ENCODE data around the gene LCP1.
"Not testable (repeated sequence)": the region's sequence is repeated elsewhere in the genome, so short reads cannot be mapped to it uniquely, and the experiment has no call there.

The LCP1 gene

DNA sequence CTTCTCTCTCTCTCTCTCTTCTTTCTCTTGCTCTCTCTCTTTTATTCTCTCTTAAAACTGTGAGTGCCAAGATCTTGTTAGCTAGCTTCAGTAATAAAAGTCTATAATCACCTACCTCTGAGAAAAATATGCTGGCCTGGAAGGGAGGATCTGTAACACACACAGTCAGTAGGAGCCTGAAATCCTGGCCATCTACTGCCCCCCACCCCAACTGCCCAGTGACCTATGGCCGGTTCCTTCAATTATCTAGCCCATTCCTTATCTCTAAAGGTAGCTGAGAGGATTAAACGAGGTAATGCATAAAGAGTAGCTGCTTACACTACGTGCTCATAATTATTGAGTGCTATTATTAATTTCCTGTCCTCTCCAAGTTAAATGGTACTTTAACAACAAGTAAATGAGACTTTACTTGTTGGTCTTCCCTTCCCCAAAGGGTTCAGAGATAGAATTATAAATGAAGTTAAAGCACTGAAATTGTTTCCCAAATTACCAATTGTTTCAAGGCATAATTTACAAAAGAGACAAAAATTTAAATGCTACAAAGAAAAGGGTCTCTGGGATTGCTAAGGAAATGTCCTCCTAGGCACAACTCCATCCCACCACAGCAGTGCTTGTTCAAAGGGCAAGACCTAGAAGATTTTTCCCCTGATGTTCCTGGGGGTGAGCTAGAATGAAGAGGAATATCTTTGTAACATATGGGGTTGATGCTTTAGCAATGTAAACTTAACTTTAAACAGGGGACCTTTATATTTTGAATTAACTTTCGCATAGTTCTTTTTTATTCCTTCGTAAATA is 1.8 kb downstream of the LCP1 start:
- no peak for DNase-seq

DNA sequence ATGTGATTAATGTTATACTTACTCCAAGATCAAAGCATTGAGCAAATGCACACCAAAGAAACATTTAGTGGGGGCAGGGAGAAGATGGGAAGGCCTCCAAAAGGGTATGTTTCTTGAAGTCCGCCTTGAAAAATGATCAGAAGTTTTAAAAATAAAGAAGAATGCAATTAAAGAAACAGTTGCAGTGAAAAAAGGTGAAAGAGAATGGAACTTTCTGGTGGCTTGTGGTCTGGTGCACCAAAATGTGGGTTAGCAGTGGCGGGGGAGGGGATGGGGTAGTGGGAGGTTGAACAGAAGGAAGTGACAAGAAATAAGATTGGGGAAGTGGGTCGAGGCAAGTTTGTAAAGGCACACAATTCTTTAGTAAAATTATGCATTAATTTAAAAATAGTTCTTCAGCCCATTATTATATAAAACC is 2.5 kb downstream of the LCP1 start:
- DNase-seq, result no peak

- no peak for DNase-seq
Measured at GRCh38 chr13:46178821-46179220, 3.2 kb downstream of the LCP1 start.

- no peak for DNase-seq
Measured at GRCh38 chr13:46178143-46178542, 3.8 kb downstream of the LCP1 start.

GRCh38 chr13:46176756-46177155 is 5.2 kb downstream of the LCP1 start:
- DNase-seq, result no peak

DNA sequence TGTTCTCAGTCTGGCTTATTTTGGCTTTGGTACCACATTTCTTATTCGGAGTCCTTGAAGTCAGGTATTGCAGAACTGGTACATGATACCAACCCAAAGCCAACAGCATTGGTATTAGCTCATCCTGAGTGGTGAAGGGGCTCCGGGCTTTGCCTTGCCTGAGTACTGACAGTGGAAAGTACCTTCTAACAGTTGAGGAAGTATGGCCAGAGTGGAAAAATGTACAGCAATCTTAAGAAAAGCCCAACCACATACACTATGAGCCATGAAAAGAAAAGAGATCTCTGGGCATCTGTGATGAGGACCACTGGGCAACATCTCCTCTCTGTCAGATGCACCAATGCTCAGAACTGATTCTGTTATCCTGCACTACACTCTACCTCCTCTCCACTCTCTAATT is 8.3 kb downstream of the LCP1 start:
- DNase-seq, result no peak

- DNase-seq, result peak; percentile 8
Measured at GRCh38 chr13:46172531-46172991, 9.4 kb downstream of the LCP1 start.

GRCh38 chr13:46171739-46172138 is 10.2 kb downstream of the LCP1 start:
- DNase-seq, result no peak

DNA sequence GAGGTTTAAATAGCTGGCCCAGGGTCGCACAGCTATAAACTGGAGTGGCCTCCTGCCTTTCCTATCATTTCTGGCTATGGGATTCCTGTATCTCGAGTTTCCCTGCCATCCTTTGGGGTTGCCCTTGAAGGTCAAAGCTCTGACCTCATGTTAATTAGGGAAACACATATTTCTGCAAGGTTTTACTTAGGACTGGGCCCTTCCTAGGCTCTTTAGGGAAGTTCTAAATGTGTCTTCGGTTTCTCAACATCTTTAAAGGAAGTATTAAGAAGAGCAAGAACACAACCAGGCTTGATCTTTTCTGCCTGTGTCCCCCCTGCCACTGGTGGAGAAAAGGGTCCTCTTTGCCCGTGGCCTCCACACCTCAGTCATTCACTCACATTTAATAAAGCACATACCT is 10.8 kb downstream of the LCP1 start:
- no peak for DNase-seq

- DNase-seq, result no peak
Measured at GRCh38 chr13:46170687-46171086, 11.3 kb downstream of the LCP1 start.

DNA sequence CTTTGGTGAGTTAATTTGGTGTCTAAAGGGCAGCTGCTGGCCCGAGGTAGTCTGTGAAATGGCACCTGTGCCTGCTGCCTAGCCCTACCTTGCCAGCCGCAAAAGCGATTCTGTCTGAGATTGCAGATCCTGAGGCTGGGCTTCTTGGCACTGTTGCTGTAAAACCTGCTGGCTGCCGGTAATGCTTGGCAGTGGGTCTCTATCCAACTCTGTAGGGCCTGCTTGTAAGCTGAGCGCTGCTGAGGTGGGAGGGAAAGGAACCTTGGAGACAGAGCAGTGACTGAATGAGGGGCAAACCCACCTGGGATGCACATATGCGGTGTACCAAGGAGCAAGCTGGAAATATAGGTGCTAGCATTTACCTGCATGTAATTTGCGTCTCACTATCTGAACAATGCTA is 11.7 kb downstream of the LCP1 start:
- DNase-seq, result no peak

DNA sequence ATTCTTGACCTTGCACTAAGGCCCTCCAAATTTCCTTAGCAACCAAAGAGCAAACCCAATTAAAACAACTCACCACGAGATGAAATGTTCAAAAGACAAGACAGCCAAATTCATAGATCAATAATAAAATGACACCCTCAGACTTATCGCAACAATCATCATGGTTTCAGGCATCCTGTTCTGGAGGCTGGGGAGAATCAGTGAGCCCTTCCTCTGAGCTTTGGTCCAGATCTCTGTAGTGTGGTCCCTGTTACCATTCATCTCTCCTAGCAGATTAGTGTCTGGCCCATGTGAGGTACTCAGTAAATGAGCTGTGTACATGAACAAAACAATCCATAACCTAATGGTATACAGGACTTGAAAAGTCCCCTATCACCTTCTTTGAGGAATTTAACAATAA is 12.2 kb downstream of the LCP1 start:
- no peak for DNase-seq

DNA sequence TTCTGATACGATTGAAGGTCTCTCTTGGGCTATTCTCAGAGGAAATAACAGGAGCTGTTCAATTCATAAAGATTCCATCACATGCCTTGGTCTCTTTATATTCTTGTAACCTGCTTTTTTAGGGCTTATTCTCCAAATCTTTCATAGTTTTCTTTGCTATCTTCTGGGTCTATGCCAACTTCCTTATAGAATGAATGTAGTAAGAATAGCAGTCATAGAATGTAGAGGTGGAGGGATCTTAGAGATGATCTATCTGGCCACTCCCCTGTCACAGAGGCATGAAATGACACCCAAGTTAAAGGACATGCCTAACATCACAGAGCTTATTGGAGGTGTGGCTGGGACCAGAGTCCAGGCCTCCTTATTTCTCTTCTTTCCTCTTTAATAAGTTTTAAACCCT is 13.2 kb downstream of the LCP1 start:
- no peak for DNase-seq

DNA sequence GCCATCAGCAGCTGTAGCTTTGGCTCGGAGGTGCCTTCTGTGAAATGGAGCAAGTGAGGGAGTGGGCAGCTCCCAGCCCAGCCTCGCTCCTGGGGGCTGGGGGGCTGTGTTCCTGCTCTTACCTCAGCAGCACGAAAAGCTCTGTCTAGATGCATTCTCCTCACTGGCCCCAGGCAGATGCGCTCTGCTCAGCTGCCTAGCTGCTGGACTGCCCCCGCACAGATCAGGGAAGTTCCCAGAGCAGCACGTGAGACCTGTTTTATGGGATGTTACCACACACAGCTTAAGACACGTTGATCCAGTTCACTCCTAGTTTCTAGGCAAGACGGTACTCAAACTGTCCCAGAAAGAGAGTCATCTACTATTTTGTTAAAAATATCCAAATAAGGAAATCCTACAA is 13.6 kb downstream of the LCP1 start:
- no peak for DNase-seq

DNA sequence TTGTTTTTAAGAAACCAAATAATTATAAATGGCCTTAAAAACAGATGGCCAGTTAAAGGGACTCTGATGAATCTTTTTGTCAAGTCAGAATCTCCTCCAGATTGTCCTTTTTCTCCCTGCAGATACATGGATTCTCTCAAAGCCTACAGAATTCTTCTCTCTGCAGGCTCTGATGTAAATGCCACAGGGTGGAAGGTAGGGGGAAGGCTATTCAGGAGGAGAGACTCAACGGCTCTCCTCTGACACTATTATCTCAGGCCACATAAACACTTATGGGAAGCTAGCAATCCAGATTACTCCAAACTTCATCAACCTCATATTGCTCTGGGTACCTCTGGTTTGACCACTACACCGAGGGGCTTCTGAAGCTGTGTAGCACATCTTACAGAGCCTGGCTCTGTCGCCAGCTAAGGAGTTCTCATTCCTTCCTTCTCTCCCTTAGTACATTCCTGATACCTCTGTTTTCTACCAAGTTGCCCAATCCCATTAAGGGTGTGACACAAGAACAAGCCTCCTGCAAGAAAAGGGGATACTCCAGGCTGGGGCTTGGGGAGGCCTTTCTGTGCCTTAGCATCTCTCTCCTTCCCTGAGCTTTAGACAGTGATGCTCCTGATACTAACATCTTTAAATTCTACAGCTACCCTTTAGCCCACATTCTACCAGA is 14.9 kb downstream of the LCP1 start:
- DNase-seq, result no peak

DNA sequence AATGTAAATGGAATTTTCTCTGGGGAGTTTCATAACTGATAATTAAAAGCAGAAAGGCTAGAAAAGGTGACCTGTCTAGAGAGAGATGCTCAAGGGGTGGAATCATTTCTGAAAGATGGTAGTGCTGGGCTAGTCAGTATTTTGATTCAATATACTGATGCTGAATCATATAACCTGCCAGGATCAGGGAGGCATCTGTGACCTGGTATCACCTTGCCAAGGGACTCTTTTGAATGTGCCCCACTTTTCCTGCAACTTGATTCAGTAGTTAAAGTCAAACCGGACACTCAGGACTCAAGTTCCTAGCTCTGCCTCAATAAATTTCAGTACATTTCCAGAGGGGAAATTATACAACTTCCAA is 15.8 kb downstream of the LCP1 start:
- DNase-seq, result no peak

DNA sequence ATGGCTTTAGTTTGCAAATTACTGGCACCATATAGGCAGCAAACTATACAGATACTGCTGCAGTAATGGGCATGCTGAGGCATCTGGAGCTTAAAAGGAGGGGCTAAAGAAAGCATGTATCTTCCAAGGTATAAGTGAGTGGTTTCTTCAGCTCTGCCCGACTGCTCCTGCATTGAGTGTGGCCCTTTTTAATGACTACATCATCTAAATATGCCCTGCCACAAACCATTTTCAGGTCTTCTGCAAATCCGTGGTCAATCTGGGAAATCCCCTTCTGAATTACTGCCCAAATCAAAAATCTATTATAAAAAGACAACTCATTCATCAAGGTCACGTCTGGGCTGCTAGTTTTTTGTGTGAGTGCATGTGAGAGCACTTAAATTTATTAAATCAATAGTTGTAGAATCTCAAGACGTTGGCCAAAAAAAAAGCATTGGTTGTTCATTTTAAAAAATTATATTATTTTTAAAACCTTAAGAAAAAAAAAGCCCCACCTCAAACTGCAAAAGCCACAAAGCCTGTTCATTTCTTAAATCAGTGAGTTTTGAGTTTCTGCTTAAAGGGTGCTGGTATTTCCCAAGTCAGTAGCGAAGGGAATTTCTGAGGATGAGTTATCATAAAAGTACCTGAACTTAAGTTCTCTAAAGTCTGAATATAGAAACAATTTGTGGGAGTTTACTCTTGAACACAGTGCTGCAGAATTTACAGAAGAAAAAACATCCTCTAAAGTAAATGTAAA is 16.3 kb downstream of the LCP1 start:
- DNase-seq, result peak; percentile 55

DNA sequence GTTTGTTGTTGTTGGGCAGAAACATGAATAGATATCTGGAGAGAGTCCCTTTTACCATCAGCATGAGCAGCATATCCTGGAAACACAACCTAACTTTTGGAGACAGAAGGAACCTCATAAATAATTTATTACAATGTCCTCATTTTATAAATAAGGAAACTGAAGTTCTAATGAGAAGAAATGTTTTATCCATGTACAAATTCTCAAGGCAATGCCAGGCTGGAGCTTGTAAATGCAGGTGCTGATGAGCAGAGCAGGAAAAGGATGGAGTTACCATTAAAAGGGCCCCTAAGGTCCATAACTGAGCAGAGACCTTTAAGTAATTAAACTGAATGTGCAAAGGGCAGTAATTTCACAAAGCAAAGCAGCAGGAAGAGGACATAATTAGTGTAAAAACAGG is 17.3 kb downstream of the LCP1 start:
- DNase-seq, result no peak

DNA sequence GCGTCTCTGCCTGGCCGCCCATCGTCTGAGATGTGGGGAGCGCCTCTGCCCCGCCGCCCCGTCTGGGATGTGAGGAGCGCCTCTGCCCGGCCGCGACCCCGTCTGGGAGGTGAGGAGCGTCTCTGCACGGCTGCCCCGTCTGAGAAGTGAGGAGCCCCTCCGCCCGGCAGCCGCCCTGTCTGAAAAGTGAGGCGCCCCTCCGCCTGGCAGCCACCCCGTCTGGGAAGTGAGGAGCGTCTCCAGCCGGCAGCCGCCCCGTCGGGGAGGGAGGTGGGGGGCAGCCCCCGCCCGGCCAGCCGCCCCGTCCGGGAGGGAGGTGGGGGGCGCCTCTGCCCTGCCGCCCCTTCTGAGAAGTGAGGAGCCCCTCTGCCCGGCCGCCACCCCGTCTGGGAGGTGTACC is 19.2 kb downstream of the LCP1 start:
- not testable (repeated sequence) for DNase-seq

DNA sequence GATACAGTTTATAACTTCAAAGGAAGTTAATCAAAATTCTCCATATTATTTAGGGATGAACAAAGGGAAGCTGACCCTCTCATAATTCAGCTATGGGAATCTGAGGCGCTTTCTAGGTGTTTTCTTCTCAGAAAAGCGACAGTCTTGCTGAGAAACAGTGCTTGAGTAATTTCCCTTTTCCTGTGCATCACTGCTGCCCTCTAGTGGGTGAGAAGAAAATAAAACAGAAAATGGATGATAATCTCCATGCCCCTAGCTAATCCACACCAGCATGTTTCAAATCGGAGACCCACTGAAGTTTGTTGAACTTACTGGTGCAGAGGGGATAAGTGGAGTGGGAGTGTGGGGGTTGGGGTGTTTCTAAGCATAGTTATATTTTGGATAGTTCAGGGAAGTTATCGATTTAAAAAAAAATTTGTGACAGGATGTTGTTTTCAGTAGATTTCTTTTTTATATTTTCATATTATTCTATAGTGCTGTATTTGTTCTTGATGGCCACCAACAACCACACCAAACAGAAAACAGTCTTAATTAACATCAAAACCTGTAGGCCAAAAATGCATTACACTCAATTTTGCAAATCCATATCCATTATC is 21.4 kb downstream of the LCP1 start:
- peak; percentile 32 for DNase-seq

DNA sequence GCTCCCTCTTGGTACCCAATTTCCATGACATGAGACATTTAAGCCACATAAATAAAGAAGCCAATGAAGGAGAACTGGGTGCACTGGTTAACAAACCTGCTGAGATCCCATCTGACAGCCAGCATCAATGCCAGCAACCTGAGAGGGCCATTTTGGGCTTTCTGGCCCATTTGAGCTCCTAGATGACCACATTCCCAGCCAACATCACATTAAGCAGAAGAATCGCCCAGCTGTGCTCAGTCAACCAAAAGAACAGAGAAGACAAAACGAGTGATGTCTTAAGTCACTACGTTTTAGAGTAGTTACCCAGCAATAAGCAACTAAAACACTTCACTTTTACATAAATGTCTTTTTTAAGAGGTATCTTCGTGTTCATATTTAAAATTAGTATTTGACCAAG is 21.9 kb downstream of the LCP1 start:
- no peak for DNase-seq

DNA sequence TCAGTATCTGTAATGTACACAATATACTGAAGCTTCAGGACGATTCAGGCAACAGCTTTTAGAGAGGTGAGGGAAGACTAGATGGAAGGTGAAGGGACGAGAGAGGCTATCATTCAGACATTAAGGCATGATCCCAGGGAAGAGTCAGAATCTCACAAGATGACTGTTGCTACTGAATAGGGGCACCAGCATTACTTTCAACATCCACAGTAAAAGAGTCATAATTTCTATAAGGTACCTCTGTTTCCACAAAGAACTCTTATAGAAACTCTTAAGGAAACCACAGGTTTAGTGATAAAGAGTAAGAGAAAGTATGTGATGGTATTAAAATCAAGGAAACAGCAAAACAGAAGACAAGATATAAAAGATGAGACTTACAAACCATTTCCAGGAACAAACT is 23.0 kb downstream of the LCP1 start:
- no peak for DNase-seq

GRCh38 chr13:46158222-46158621 is 23.8 kb downstream of the LCP1 start:
- no peak for DNase-seq

All from NCI-H226 (cell line).